GM19351 (cell line): ENCODE measurements around the gene ACD.
A peak's percentile ranks its signal among the peaks of the same experiment; 100 is the strongest.

Experiments used
- ATAC-seq: cut with Tn5 transposase; IDR thresholded peaks from one replicate; pipeline ENCODE4 v1.9.1; 2021; ENCODE audit warnings: mild to moderate bottlenecking, moderate library complexity; ENCODE audit not compliant: unreplicated experiment

The ACD gene

DNA sequence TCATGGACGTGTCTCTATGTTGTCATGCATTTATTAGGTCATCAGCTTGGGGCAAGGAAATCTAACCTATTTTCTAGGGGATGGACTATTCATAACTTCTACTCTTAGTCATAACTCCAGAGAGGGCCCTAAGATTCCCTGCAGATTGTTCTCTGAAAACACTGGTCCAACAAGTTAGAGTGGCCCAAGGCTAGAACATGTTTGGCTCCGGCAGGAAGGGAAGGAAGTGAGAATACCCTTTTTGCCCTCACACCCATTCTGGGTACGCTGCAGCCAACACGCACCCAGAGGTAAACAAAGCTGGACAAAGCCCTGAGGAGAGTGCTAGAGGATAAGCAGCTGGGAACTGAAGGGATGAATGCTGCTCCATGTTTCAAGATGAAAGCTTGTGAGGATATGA lies 16.5 kb upstream of the ACD start:
- no peak for ATAC-seq

DNA sequence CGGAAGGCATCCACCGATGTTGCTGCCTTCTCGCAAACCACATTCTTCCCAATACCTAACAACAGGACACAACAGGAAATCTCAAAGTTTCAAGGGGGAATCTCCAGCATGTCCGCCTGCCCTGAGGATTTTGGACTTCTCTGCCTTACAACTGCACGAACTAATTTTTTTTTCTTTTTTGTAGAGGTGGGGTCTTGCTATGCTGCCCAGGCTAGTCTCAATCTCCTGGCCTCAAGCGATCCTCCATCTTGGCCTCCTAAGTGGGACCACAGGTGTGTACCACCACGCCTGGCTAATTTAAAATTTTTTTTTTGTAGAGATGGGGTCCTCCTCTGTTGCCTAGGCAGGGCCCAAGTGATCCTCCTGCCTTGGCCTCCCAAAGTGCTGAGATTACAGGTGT lies 15.9 kb upstream of the ACD start:
- no peak for ATAC-seq

DNA sequence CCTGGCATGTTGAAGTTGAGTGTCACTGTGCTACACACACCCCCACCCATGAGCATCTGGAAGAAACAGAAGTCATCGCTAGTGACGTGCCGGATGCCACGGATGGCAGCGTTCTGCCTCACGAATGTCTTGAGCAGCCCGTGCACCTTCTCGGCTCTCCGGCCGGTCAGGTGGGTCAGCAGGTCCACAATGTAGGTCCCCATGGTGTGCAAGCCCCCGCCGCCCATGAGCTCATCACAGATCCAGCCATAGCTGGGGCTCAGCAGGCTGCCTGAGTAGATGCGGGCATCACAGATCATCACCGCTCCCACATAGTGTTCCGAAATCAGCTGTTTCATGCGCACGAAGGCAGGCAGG lies 15.5 kb upstream of the ACD start:
- no peak for ATAC-seq

DNA sequence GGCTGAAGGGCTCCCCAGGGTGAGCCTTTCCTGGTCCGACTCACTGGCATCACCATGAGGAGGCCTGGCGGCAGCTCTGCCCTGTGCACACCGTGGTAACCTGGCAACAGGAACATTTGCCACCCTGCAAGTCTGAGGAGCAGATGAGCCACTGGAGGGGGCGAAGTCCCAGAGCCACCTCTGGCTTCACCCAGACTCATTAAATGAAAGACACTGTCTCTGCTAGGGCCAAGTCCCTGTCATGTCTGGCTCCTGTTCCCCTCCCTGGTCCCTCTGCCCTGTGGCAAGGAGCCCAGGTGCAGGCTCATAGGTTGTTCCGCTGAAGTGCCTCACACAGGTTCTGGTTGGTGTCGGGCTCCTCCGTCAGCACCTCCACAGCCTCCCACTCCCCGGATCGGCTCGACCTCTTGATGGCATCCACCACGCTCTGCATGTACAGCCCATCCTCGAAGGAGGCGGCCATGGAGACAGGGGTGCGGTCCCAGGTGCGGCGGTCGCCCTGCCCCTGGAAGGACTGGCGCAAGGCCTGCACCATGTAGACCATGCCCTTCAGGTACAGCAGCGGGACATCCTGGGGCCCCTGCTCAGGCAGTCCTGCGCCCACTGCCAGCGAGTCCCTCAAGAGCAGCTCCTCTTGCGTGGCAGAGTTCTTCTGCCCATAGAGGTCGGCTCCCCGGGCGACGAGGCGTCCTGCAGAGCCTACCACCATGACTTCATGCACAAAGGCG lies 15.0 kb upstream of the ACD start:
- ATAC-seq: no peak

DNA sequence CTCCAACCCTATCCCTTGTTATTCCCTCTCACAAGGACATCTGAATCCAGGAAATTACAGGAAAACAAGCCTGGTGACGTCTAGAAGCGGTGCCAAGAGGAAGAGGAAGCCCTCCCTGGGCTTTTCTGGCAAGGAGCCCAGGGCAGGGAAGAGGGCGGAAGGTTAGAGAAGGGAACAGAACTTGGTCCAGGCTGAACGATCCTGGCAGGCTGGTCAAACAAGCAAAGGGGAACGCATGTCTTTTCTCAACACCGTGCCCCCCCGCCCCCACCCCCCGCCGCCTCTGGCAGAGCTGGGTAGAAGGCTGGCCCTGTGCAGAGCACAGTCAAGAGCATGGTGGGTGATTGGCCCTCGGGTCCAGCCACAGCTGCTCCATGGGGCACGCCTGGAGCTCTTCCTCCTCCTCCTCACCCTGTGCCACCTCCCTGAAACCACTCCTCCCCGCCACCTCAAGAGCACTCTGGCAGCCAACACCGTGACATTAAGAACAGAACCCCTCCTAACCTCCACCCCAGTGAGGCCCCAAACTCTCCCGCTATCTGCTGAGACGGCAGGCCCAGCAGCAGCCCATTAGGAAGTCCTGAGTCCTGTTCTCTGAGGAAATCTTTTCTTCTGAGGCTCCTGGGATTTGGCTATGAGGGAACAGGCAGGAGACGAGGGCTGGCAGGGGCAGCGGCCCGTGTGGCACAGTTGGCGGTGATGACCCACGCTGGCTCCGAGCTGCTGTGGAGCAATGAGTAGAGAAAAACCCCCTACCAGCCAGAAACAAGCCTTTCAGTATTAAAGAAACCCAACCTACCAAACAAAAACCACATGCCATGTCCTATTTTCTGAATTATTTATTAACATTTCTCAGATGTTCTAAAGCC lies 13.9 kb upstream of the ACD start:
- no peak for ATAC-seq

DNA sequence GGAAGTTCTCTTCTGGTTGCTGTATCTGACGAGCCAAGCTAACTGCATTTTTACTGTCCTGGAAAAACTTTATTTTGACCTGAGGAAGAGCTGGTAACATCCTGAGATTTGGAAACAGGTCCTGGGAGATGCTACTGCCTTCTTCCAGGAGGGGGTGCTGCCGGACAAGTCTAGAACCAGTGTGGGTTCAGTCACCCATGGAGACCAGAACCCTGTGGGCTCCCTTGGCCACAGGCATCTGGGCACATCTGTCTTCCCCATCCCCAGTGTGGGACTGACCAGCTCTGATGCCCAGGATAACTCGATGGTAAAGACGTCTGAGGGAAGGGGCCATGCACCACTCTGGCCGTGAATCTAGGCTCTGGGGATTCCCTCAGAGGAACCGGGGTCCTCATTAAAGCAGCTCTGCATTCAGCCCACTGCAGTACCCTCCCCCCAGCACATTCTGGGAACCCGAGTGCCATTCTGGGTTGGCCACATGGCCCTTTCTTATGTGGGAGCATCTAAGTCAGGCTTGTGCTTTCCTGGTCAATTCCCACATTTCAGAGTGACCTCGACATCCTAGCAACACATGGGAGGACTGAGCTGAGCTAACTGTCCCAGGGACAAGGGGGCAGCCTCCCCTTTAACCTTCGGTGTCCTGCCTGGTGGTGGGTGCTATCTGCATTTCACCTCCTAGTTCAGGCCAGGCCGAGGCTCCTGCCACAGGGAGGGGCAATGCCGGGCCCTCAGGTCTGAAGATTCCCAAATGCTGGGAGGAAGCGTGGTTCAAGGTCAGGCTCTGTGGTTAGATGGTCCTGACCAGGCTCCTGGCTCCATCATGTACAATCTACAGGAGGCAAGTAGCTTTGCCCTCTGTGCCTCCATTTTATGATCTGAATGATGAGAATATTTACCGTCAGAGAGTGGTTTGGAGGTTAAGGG lies 12.9 kb upstream of the ACD start:
- peak; percentile 43 for ATAC-seq

DNA sequence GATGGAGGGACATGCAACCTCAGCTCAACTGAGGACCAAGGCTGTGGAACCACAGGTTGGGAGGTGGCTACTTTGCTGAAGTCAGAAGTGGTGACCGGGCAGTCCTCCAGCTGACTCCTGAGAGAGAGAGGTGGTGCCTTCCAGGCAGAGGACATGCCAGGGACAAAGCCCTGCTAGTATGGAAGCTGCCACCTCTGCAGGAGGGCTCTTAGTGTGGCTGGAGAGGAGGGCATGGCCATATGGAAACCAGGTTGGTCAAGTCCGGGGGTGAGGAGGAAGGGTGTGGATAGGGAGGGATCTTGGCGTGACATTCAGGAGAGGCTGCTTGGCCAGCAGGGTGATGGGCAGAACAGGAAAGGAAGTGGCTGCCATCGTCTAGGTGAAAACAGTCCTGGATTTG lies 12.2 kb upstream of the ACD start:
- no peak for ATAC-seq

DNA sequence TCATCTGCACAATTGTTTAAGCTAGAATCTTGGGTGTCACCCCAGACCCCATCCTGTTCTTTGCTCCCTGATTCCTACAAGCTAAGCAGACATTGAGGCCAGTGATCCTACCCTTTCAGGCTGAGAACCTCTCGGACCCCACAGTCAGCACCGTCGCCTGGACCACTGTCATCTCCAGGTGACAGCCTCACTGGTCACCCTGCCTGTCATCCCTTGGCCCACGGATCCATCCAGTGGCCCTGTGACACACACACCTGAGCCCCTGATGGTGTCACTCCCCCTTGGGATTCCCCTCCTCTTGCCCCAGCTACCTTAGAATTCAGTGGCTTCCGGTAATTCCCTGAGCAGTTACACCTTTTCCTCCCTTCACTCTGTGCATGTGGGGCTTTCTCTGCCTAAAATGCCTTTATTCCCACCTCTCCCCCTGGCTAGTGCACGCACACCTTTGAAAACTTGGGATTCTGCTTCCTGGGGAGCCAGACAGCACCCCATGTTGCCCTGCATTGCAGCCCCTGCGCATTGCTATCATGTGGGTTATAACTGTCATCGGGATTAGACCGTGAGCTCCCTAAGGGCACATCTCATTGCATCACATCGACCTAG lies 9.5 kb upstream of the ACD start:
- no peak for ATAC-seq

DNA sequence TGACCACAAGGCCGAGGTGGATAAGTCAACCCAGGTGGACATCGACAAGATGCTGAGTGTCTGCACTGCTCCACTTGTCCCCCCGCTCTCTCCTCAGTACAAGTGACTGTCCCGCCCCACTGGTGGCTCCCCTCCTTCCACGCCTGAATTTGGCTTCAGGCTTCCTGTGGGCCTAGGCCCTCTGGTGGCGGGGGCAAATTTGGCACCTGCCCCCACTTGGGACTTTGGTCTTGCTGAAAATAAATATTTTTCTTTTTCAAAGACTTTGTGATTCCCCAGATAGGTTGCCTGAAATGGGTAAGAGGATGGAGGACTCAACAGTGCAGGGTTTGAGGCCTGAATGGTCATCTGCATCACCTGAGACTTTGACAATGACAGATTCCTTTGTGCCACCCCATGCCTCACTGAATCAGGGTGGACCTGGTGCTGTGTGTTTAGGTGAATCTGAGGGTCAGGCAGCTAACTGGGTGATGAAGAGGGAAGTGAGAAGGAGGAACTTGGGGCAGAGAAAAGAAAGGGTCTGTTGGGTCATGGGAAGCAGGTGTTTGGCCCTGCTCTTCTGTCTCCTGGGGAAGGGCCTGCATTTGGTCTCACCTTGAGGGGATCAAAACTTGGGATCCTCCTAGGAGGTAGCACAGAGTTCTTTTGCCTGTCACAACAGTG lies 8.6 kb upstream of the ACD start:
- ATAC-seq: no peak

DNA sequence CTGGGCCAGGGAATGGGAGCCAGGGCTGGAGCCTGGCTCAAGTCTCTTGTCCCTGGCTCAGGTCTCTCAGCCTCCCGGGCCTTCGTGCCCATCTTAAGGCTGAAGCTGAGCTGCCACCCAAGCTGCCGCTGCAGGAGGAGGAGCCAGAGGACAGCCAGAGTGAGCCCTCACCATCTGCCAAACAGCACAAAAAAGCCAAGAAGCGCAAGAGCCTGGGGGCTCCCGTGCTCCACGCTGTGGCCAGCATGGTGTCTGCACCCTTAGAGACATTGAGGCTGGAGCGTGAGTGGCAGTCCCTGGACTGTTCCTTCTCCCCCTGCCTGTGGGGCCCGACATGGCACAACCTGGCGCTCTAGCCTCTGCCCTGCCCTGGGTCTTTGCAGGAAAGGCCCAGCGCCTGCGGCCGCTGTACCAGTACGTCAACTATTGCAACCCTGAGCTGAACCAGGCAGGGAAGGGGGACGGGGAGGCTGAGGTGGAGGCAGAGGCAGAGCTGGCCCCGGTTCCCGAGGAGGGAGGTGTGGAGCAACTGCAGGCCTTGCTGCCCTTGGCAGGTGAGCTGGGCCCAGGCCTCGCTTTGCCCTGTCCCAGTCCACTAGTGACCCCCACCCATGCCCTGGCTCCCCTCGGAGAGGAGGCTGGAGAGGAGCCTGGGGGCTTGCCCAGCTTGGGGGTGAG lies 7.9 kb upstream of the ACD start:
- ATAC-seq: peak; percentile 78

DNA sequence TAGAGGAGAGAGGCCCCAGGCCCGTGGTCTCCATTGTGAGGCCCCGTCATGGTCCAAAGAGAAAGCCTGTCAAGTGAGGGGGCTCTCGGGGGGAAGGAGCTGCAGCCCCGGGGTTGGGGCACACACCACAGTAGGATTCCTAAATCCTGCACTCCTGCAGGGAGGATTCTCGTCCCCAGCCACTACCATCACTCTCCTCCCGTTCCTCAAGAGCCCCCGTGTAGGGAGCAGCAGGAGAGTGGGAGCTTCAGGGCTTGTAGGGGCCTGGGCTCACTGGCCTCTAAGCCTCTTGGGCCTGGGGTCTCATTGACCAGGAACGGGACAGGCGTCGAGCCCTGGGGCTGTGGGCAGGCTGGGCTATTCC lies 7.4 kb upstream of the ACD start:
- no peak for ATAC-seq

DNA sequence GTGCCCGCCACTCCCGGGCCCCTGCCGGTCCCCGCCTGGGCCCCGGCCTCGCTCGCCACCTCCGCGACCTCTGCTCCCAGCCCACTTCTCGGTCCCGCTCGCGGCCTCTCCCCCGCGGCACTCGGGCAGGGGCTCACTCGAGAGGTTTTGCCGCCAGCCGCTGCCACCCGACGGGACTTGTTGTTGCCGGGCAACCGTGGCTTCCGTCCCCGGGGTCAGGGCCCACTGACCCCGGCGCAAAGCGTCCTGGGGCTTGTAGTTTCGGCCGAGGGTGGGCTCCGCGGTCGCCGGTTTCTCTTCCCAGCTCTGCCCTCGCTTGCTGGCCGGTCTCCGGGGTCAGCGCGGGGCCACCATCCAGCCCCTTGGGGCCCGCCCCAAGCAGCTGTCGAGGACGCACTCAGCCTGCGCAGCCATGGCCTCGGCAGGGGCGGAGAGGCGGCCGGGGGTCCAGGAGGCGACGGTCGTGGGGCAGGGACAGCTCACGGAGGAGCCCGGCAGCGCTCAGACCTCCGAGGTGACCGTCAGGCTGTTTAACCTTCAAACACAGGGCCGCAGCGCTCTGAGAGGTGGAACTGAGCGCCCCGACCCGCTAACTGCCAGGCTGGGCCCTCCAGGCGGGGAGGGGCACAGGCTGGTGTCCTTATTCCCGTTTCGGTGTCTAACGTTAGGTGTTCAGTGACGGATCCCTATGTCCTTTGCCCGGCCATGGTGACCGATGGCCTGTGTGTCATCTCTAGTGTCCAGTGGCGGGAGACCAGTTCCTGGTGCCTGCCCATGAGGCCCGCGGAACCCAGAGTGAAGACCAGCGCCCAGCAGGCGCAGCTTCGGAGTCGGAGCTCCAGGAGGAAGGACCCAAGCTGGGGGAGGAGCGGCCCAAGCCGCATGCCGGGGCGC lies 6.7 kb upstream of the ACD start, which contains the start of the genes C16orf86 and ENKD1:
TSS of gene C16orf86 (plus strand) at position 256 of the 894 bp plus-strand sequence. CDS start at position 413, 157 bp downstream.
TSS of gene ENKD1 (minus strand) at position 192 of the 894 bp plus-strand sequence. CDS start 308 bp downstream, outside the sequence.
- ATAC-seq: peak; percentile 55

DNA sequence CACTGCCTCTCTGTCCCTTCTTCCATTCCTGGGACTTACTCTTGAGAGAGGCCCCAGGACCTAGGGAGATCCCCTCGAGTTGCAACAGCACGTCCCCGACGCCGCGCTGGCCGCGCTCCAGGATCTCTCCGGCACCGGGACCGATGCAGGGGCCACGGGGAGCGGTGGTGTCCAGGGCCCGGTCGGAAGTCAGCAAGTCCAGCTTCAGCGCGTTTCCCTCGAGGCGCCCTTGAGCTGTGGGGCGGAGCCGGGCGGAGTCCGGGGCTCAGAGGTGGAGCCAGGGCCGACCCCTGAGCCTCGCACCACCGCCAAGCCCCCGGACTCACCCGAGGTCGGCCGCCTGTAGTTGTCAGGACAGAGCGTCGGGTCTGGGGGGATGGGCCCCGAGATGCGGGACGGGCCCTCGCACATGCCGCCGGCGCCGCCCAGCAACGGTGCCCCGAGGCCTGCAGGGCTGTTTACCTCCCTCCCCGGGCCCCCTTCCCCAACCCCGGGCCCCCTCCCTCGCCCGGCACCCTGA lies 6.0 kb upstream of the ACD start:
- ATAC-seq: peak; percentile 7

DNA sequence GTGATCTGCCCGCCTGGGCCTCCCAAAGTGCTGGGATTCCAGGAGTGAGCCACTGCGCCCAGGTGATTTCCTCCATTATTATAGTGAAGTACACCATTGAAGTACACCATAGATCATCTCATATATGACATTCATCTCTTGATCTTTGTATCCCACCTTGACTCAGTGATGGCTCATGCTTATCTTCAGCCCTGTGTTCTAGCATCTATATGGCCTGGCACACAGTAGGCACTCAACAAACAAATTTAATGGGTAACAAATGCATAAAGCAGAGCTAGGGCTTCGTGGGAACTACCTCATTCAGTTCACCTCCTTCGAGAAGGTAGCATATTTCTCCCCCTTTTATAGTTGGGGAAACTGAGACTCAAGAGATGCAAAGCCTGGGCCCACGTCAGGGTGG lies 5.5 kb upstream of the ACD start:
- ATAC-seq: no peak

DNA sequence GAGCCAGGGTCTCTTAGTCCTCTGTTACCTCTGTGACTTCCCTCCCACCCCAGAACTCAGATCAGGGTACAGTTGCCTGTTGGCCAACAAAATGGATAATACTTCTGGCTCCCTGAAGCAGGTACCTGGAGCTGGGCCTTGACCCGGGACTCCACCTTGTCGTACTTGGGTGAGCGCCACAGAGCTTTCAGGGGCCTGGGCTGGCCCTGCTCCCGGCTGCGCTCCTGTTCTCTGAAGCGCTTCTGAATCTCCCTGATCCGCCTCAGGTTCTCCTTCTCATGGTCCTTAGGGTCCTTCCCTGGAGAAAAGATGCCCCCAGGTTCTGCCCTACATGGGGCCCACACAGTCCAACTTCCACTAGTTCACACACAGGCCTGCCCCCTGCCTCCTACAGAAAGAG lies 4.8 kb upstream of the ACD start:
- no peak for ATAC-seq

DNA sequence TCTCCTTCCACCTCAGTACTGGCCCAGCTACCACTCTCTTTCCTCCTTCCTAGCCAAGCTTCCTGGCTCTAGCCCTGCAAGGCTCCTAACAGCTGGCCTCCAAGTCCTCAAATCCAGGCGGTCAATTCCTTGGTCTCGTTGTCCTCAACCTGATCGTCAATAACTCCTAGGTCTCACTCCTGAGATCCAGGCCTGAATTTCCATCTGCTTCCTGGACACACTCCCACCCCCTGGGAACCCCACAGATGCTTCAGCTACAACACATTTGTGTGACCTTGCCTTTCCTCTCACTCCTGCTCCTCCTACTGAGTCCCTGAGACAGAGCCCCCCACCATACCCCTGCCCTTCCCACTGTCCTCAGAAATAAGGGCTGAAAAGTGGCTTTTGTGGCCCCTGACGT lies 4.2 kb upstream of the ACD start:
- ATAC-seq: no peak

DNA sequence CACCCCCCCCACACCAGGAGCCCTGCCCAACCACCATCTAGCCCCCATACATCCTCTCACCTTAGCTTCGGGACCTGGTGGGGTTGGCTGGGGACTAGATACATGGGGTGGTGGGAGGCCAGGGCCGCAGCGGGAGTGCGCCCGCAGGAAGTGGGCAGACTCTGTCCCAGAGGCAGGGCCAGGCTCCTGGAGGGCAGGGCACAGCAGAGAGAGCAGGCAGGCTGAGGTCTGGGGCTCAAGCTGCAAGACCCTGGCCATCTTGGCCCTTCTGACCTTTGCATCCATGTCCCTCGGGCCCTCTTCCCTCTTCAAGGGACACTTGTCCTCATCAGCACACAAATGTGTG lies 3.8 kb upstream of the ACD start:
- no peak for ATAC-seq

DNA sequence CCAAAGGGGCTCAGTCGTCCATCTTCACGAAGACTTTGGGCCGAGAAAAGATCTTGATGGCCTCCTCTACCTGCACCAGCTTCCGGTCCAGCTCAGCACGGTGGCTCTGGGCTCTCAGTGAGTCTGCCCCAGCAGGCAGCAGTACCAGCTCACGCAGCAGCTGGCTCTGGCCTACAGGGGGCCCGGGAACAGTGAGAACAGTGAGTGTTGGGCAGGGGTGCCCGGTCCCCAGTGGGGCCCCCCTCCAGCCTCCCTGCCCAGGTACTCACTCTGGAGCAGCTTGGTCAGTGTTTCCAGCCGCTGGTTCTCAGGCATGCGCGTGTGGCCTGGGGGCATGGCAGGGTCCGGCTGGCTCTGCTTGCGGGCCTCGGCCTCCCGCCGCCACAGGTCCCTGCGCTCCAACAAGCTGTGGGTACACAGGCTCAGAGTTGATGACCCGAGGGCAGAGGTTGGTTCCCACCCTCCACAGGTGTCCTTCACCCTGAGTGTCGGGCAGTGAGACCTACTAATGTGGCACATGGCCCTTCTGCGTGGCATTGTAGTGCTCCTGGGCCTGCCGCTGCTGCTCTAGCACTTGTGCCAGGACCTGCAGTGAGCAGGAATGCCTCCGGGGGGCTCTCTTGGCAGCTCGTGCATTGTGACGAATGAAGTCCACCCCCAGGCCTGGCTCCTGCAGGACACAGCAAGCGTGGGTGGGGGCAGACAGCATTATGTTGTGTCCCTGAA lies 3.3 kb upstream of the ACD start:
- ATAC-seq: no peak
